PFSK-1 (cell line): ENCODE measurements around the gene CARMIL1.

Experiments used
- FOXP2 ChIP-seq: optimal IDR thresholded peaks from 2 replicates; pipeline ENCODE3; 2011; ENCODE audit warnings: borderline replicate concordance, control low read depth, inconsistent platforms; ENCODE audit not compliant: insufficient read depth; ENCODE audit errors: extremely low read length, extremely low read depth
- POLR2AphosphoS5 ChIP-seq: IDR thresholded peaks from 2 replicates; pipeline ENCODE4 v1.6.1; 2012; ENCODE audit warnings: low read depth, mild to moderate bottlenecking, control low read depth, low read length, moderate library complexity
- SIN3A ChIP-seq: IDR thresholded peaks from 2 replicates; pipeline ENCODE4 v1.6.1; 2012; ENCODE audit warnings: mild to moderate bottlenecking, low read length, moderate library complexity, borderline replicate concordance; ENCODE audit not compliant: insufficient read depth
- TAF1 ChIP-seq: IDR thresholded peaks from 2 replicates; pipeline ENCODE4 v1.6.1; 2012; ENCODE audit warnings: low read length, control low read depth, borderline replicate concordance; ENCODE audit not compliant: insufficient read depth
- TF ChIP-seq, protein P1 (sequence below), 2 experiments: IDR thresholded peaks; 2 replicates each; pipeline versions ENCODE4 v1.6.1 to v1.8.0; 2011 to 2012; ENCODE audit warnings: low read depth in 2 of 2, low read length in 2 of 2, control low read depth in 1 of 2, inconsistent platforms in 1 of 2, mild to moderate bottlenecking in 1 of 2, moderate library complexity in 1 of 2; ENCODE audit not compliant: insufficient read depth in 1 of 2

GRCh38 chr6:25415701-25416100 lies 136.5 kb downstream of the CARMIL1 start:
- TF ChIP-seq SIN3A: no peak
- TF ChIP-seq POLR2AphosphoS5: no peak
- TF ChIP-seq, protein P1, sequence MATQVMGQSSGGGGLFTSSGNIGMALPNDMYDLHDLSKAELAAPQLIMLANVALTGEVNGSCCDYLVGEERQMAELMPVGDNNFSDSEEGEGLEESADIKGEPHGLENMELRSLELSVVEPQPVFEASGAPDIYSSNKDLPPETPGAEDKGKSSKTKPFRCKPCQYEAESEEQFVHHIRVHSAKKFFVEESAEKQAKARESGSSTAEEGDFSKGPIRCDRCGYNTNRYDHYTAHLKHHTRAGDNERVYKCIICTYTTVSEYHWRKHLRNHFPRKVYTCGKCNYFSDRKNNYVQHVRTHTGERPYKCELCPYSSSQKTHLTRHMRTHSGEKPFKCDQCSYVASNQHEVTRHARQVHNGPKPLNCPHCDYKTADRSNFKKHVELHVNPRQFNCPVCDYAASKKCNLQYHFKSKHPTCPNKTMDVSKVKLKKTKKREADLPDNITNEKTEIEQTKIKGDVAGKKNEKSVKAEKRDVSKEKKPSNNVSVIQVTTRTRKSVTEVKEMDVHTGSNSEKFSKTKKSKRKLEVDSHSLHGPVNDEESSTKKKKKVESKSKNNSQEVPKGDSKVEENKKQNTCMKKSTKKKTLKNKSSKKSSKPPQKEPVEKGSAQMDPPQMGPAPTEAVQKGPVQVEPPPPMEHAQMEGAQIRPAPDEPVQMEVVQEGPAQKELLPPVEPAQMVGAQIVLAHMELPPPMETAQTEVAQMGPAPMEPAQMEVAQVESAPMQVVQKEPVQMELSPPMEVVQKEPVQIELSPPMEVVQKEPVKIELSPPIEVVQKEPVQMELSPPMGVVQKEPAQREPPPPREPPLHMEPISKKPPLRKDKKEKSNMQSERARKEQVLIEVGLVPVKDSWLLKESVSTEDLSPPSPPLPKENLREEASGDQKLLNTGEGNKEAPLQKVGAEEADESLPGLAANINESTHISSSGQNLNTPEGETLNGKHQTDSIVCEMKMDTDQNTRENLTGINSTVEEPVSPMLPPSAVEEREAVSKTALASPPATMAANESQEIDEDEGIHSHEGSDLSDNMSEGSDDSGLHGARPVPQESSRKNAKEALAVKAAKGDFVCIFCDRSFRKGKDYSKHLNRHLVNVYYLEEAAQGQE (IDR thresholded peaks at IDR 0.05; ENCODE audit: insufficient read depth in 1 of 2, low read depth in 2 of 2, low read length in 2 of 2): no peak
- no peak for TF ChIP-seq TAF1
- TF ChIP-seq FOXP2: no peak
